Activated effector memory CD4-positive, alpha-beta T cell treated with Interleukin-2 at 50 U/mL for 16 hours (primary cell): ENCODE measurements around the gene ETF1.

Experiments
- DNase-seq: peaks from one replicate; pipeline ENCODE4 v3.0.0-alpha.2; 2020

Gene ETF1

GRCh38 chr5:138560971-138561370, 17.9 kb upstream of the ETF1 start:
- no peak for DNase-seq

GRCh38 chr5:138559937-138560336, 16.9 kb upstream of the ETF1 start:
- no peak for DNase-seq

GRCh38 chr5:138557677-138558076, 14.6 kb upstream of the ETF1 start:
- DNase-seq: no peak

- no peak for DNase-seq
These were observed 11.1 kb upstream of the ETF1 start for GRCh38 chr5:138554143-138554542.

GRCh38 chr5:138553437-138554095, 10.5 kb upstream of the ETF1 start:
- DNase-seq: no peak

- DNase-seq: no peak
These were observed 9.6 kb upstream of the ETF1 start for GRCh38 chr5:138552657-138553056.

- DNase-seq: no peak
These were observed 6.4 kb upstream of the ETF1 start for GRCh38 chr5:138549414-138549813.

GRCh38 chr5:138545919-138546562, 3.0 kb upstream of the ETF1 start:
- DNase-seq: no peak

GRCh38 chr5:138544181-138545134, 1.4 kb upstream of the ETF1 start:
- DNase-seq: no peak

- DNase-seq: no peak
These were observed 681 bp upstream of the ETF1 start for GRCh38 chr5:138543730-138544104.

GRCh38 chr5:138542180-138542955, 668 bp downstream of the ETF1 start:
- DNase-seq: no peak

- no peak for DNase-seq
These were observed 1.4 kb downstream of the ETF1 start for GRCh38 chr5:138541511-138542179.

- DNase-seq: no peak
These were observed 3.2 kb downstream of the ETF1 start for GRCh38 chr5:138539791-138540190.

- DNase-seq: no peak
These were observed 4.0 kb downstream of the ETF1 start for GRCh38 chr5:138538943-138539627.

- DNase-seq: no peak
These were observed 6.2 kb downstream of the ETF1 start for GRCh38 chr5:138536665-138537315.

- DNase-seq: no peak
These were observed 6.8 kb downstream of the ETF1 start for GRCh38 chr5:138536215-138536614.

- no peak for DNase-seq
These were observed 8.8 kb downstream of the ETF1 start for GRCh38 chr5:138533973-138534941.

- DNase-seq: no peak
These were observed 13.2 kb downstream of the ETF1 start for GRCh38 chr5:138529812-138530211.

- DNase-seq: no peak
These were observed 14.1 kb downstream of the ETF1 start for GRCh38 chr5:138528744-138529469.
